Smooth muscle cell (in vitro differentiated cells): ENCODE results near the gene CDH26. TPM values are rescaled to one million over a fixed set of nuclear protein-coding genes. Genes with fewer than 3 reads are reported as not detected.
A peak's percentile ranks its signal among the peaks of the same experiment; 100 is the strongest.

Experiments used
- DNase-seq: peaks from one replicate; lab custom pipeline; 2025; ENCODE audit not compliant: unreplicated experiment; lab: John Stamatoyannopoulos, UW
- H2AFZ ChIP-seq: fragments of 200-600 bp; sonication (generic); 2 replicates; pipeline ENCODE4 v1.6.0; 2016; ENCODE audit warnings: antibody characterized with exemption, low read depth, mild to moderate bottlenecking
- H3F3A ChIP-seq: fragments of 200-600 bp; sonication (generic); 2 replicates; pipeline ENCODE4 v1.6.0; 2017; ENCODE audit warnings: antibody characterized with exemption, low read depth
- H3K27ac ChIP-seq: fragments of 200-600 bp; sonication (generic); 2 replicates; pipeline ENCODE4 v1.5.1; 2016; ENCODE audit warnings: low read depth, mild to moderate bottlenecking
- H3K27me3 ChIP-seq: fragments of 200-600 bp; sonication (generic); 2 replicates; pipeline ENCODE4 v1.6.1; 2016; ENCODE audit warnings: low read depth, mild to moderate bottlenecking
- H3K36me3 ChIP-seq: fragments of 200-600 bp; sonication (generic); 2 replicates; pipeline ENCODE4 v1.5.1; 2016; ENCODE audit warnings: low read depth
- H3K4me1 ChIP-seq: fragments of 200-600 bp; sonication (generic); 2 replicates; pipeline ENCODE4 v1.5.1; 2016; ENCODE audit warnings: low read depth
- H3K4me2 ChIP-seq: fragments of 200-600 bp; sonication (generic); 2 replicates; pipeline ENCODE4 v1.6.0; 2016; ENCODE audit warnings: mild to moderate bottlenecking
- H3K4me3 ChIP-seq: fragments of 200-600 bp; sonication (generic); 2 replicates; pipeline ENCODE4 v1.5.1; 2016; ENCODE audit warnings: mild to moderate bottlenecking
- H3K79me2 ChIP-seq: fragments of 200-600 bp; sonication (generic); 2 replicates; pipeline ENCODE4 v1.6.0; 2016; ENCODE audit warnings: low read depth, mild to moderate bottlenecking
- H3K9ac ChIP-seq: fragments of 200-600 bp; sonication (generic); 2 replicates; pipeline ENCODE4 v1.6.0; 2016; ENCODE audit warnings: low read depth
- H3K9me3 ChIP-seq: fragments of 200-600 bp; sonication (generic); replicated peaks from 2 replicates; pipeline ENCODE4 v1.5.1; 2016; ENCODE audit warnings: low read depth
- H4K20me1 ChIP-seq: fragments of 200-600 bp; sonication (generic); 2 replicates; pipeline ENCODE4 v1.6.0; 2016; ENCODE audit warnings: low read depth
- CTCF ChIP-seq: fragments of 200-600 bp; sonication (generic); IDR thresholded peaks from 2 replicates; pipeline ENCODE4 v1.5.1; 2017; ENCODE audit warnings: borderline replicate concordance, mild to moderate bottlenecking, antibody characterized with exemption; ENCODE audit not compliant: insufficient read depth, poor library complexity, severe bottlenecking
- WGBS: methylation state at CpG from one replicate; pipeline ENCODE4 v1.1.7; 2016; ENCODE audit warnings: low lambda C conversion rate; 5-methylcytosine and 5-hydroxymethylcytosine counted together
- polyA plus RNA-seq: library from polyadenylated mRNA; unstranded; fragments of >200 nt; fragmentation: Nextera tagmentation; extraction: Ambion mirVana; gene quantifications from 2 replicates; pipeline ENCODE4 v1.2.1, GENCODE V29; 2016
- total RNA-seq: library from RNA; depleted of rRNA; stranded (reverse); fragments of >200 nt; gene quantifications from 2 replicates; pipeline ENCODE4 v1.2.3, GENCODE V29; 2014

Gene CDH26
- total and polyA plus RNA-seq, 2 experiments from 2014 or later, result 0.18 to 1.2 TPM

GRCh38 chr20:60060593-60060992, 102.4 kb downstream of the CDH26 start:
- H3K4me3 ChIP-seq, result no peak overlapping the region
- H3F3A ChIP-seq, result peaks cover 9% of the 10 kb centered on the region
- TF ChIP-seq CTCF, result no peak
- no peak overlapping the region for H3K4me2 ChIP-seq
- no peaks in the 10 kb centered on the region for H4K20me1 ChIP-seq
- H3K79me2 ChIP-seq, result no peaks in the 10 kb centered on the region
- no peaks in the 10 kb centered on the region for H3K27me3 ChIP-seq
- DNase-seq, result no peak
- H3K27ac ChIP-seq, result no peak overlapping the region
- H3K36me3 ChIP-seq, result no peaks in the 10 kb centered on the region
- H3K9me3 ChIP-seq, result no peaks in the 10 kb centered on the region
- no peak overlapping the region for H3K9ac ChIP-seq
- WGBS, result 85% methylated on average over 4 of the region's 4 CpGs
- peaks cover 8% of the 10 kb centered on the region for H3K4me1 ChIP-seq
- no peak overlapping the region for H2AFZ ChIP-seq

GRCh38 chr20:60062431-60063047, 104.3 kb downstream of the CDH26 start:
- Histone ChIP-seq H3K4me1 (peaks cover 8% of the 10 kb centered on the region), H3F3A (peaks cover 9% of the 10 kb centered on the region), H3K4me3 (no peak overlapping the region), H3K9me3 (no peaks in the 10 kb centered on the region), H3K9ac (no peak overlapping the region), H4K20me1 (no peaks in the 10 kb centered on the region), H3K27ac (peak overlapping the region; percentile 61), H3K79me2 (no peaks in the 10 kb centered on the region), H2AFZ (peak overlapping the region; percentile 2), H3K36me3 (no peaks in the 10 kb centered on the region), H3K4me2 (peak overlapping the region; percentile 27), H3K27me3 (no peaks in the 10 kb centered on the region)
- 50% methylated on average over 22 of the region's 22 CpGs for WGBS
- TF ChIP-seq CTCF, result no peak
- DNase-seq, result no peak

GRCh38 chr20:60063048-60063451, 104.8 kb downstream of the CDH26 start:
- WGBS, result 12% methylated on average over 4 of the region's 4 CpGs
- no peaks in the 10 kb centered on the region for H3K36me3 ChIP-seq
- H3K27ac ChIP-seq, result peak overlapping the region; percentile 61
- no peak for DNase-seq
- peaks cover 9% of the 10 kb centered on the region for H3F3A ChIP-seq
- H3K4me2 ChIP-seq, result peak overlapping the region; percentile 27
- H3K27me3 ChIP-seq, result no peaks in the 10 kb centered on the region
- H3K4me3 ChIP-seq, result no peak overlapping the region
- no peak overlapping the region for H3K9ac ChIP-seq
- H2AFZ ChIP-seq, result peak overlapping the region; percentile 2
- H3K4me1 ChIP-seq, result peaks cover 5% of the 10 kb centered on the region
- H3K9me3 ChIP-seq, result no peaks in the 10 kb centered on the region
- TF ChIP-seq CTCF, result no peak
- no peaks in the 10 kb centered on the region for H3K79me2 ChIP-seq
- H4K20me1 ChIP-seq, result no peaks in the 10 kb centered on the region
